OCI-LY7 (cell line): Measurements from ENCODE around the gene OTUD5. TPM values are rescaled to one million over a fixed set of nuclear protein-coding genes. Genes with fewer than 3 reads are reported as not detected.

Experiments used
- BruUV-seq: library from RNA; stranded (reverse); fragments of 400-500 nt; replicated peaks from 2 replicates; lab custom pipeline; 2021; lab: Mats Ljungman, UMichigan
- CTCF ChIA-PET: fragments of 300-600 bp; sonication (Branson Sonifier 250); formaldehyde crosslinking; loops from one replicate; lab custom pipeline; 2022; ENCODE audit warnings: antibody characterized with exemption; ENCODE audit not compliant: unreplicated experiment; lab: Charles Lee
- POLR2A ChIA-PET: fragments of 300-600 bp; sonication (Branson Sonifier 250); formaldehyde crosslinking; loops from one replicate; lab custom pipeline; 2022; ENCODE audit warnings: antibody characterized with exemption; lab: Charles Lee
- DNase-seq: peaks from one replicate; pipeline ENCODE4 v3.0.0-alpha.2; 2015; ENCODE audit warnings: low spot score
- H2AFZ ChIP-seq: fragments of 200-600 bp; sonication (generic), shearing (Covaris generic); 2 replicates; pipeline ENCODE4 v1.6.1; 2014; ENCODE audit warnings: mild to moderate bottlenecking, antibody characterized with exemption, low read length, moderate library complexity
- H3K27ac ChIP-seq: fragments of 200-600 bp; sonication (generic); 2 replicates; pipeline ENCODE4 v1.5.1; 2014; ENCODE audit warnings: mixed run types, low read depth, mild to moderate bottlenecking, moderate library complexity, low read length, inconsistent platforms; ENCODE audit not compliant: poor library complexity, severe bottlenecking
- H3K36me3 ChIP-seq: fragments of 200-600 bp; sonication (generic); 2 replicates; pipeline ENCODE4 v1.6.1; 2014; ENCODE audit warnings: mild to moderate bottlenecking, antibody characterized with exemption, low read length, moderate library complexity, mixed read lengths; ENCODE audit not compliant: insufficient read depth
- H3K4me1 ChIP-seq: fragments of 200-600 bp; sonication (generic); 2 replicates; pipeline ENCODE4 v1.5.1; 2014; ENCODE audit warnings: mild to moderate bottlenecking, low read length; ENCODE audit not compliant: insufficient read depth, poor library complexity, severe bottlenecking
- H3K4me2 ChIP-seq: fragments of 200-600 bp; sonication (generic); 2 replicates; pipeline ENCODE4 v1.6.1; 2014; ENCODE audit warnings: mild to moderate bottlenecking, low read length
- H3K4me3 ChIP-seq: fragments of 200-600 bp; sonication (generic); 2 replicates; pipeline ENCODE4 v1.5.1; 2014; ENCODE audit warnings: mild to moderate bottlenecking, low read depth, low read length; ENCODE audit not compliant: poor library complexity, severe bottlenecking
- H3K79me2 ChIP-seq: fragments of 200-600 bp; sonication (generic); 2 replicates; pipeline ENCODE4 v1.6.1; 2016; ENCODE audit warnings: low read depth, mild to moderate bottlenecking, low read length, moderate library complexity, mixed read lengths; ENCODE audit not compliant: insufficient read depth
- H3K9me2 ChIP-seq: fragments of 200-600 bp; sonication (generic); 2 replicates; pipeline ENCODE4 v1.6.1; 2016; ENCODE audit warnings: mild to moderate bottlenecking, low read length, mixed read lengths; ENCODE audit not compliant: insufficient read depth
- H3K9me3 ChIP-seq: fragments of 200-600 bp; sonication (generic); 2 replicates; pipeline ENCODE4 v1.6.1; 2014; ENCODE audit warnings: mild to moderate bottlenecking, mixed run types, low read length, mixed read lengths
- H4K20me1 ChIP-seq: fragments of 200-600 bp; sonication (generic); 2 replicates; pipeline ENCODE4 v1.6.1; 2014; ENCODE audit warnings: mild to moderate bottlenecking, antibody characterized with exemption, low read length, moderate library complexity, mixed read lengths; ENCODE audit not compliant: insufficient read depth
- CTCF ChIP-seq: fragments of 200-600 bp; sonication (generic); conservative IDR thresholded peaks from 2 replicates; pipeline ENCODE4 v1.5.1; 2014; ENCODE audit warnings: mild to moderate bottlenecking, antibody characterized with exemption, low read length, moderate library complexity, mixed read lengths
- EZH2phosphoT487 ChIP-seq: fragments of 200-600 bp; sonication (generic); IDR thresholded peaks from 2 replicates; pipeline ENCODE4 v1.6.1; 2018; ENCODE audit warnings: low read depth, borderline replicate concordance, mild to moderate bottlenecking, mixed run types, antibody characterized with exemption, low read length, moderate library complexity, mixed read lengths
- intact Hi-C: fragments of 100-400 bp; cut with micrococcal nuclease; formaldehyde crosslinking; loops from one replicate; pipeline ENCODE4 v1.10.0; 2022; ENCODE audit not compliant: unreplicated experiment
- total RNA-seq, 2 experiments: library from RNA; depleted of rRNA in 1 of 2; stranded (reverse); fragments of >200 nt in 1 of 2; shearing (Covaris generic) in 1 of 2; gene quantifications; 2 replicates each; pipeline ENCODE4 v1.2.3, GENCODE V29; 2014 to 2022

The OTUD5 gene
- total RNA-seq, 2 experiments from 2014 or later: 38.5 to 55.7 TPM

- intact Hi-C loops: no loop called here
- H4K20me1 ChIP-seq: no peaks in the 10 kb centered on the region
- ChIA-PET POLR2A (no interaction called here), CTCF (no interaction called here)
- H3K4me3 ChIP-seq: no peak overlapping the region
- no peaks in the 10 kb centered on the region for H3K9me3 ChIP-seq
- H3K9me2 ChIP-seq: no peaks in the 10 kb centered on the region
- no peak overlapping the region for H2AFZ ChIP-seq
- no peak overlapping the region for H3K27ac ChIP-seq
- no peak for DNase-seq
- peaks cover 6% of the 10 kb centered on the region; the same call in 1 of the 2 replicates for H3K79me2 ChIP-seq
- H3K4me2 ChIP-seq: no peak overlapping the region
- H3K36me3 ChIP-seq: peaks cover 49% of the 10 kb centered on the region
- H3K4me1 ChIP-seq: peaks cover 7% of the 10 kb centered on the region
- TF ChIP-seq EZH2phosphoT487 (no peak), CTCF (no peak)
- no TSS peak for BruUV-seq
Measured at GRCh38 chrX:48905090-48905790, 52.2 kb downstream of the OTUD5 start.

GRCh38 chrX:48904626-48905025 is 52.8 kb downstream of the OTUD5 start:
- H3K36me3 ChIP-seq: peaks cover 48% of the 10 kb centered on the region
- H3K79me2 ChIP-seq: peaks cover 7% of the 10 kb centered on the region
- H3K9me3 ChIP-seq: no peaks in the 10 kb centered on the region
- H4K20me1 ChIP-seq: no peaks in the 10 kb centered on the region
- no peak overlapping the region for H3K4me2 ChIP-seq
- no peaks in the 10 kb centered on the region for H3K9me2 ChIP-seq
- TF ChIP-seq EZH2phosphoT487 (no peak), CTCF (no peak)
- ChIA-PET CTCF (no interaction called here), POLR2A (no interaction called here)
- H2AFZ ChIP-seq: no peak overlapping the region
- H3K27ac ChIP-seq: no peak overlapping the region
- H3K4me1 ChIP-seq: peaks cover 9% of the 10 kb centered on the region
- no peak for DNase-seq
- intact Hi-C loops: no loop called here
- no TSS peak for BruUV-seq
- H3K4me3 ChIP-seq: no peak overlapping the region

GRCh38 chrX:48904180-48904579 is 53.2 kb downstream of the OTUD5 start:
- H3K36me3 ChIP-seq: peaks cover 50% of the 10 kb centered on the region
- TF ChIP-seq EZH2phosphoT487 (no peak), CTCF (no peak)
- H3K4me3 ChIP-seq: no peak overlapping the region
- BruUV-seq: no TSS peak
- DNase-seq: no peak
- intact Hi-C loops: no loop called here
- H2AFZ ChIP-seq: no peak overlapping the region
- no peak overlapping the region for H3K4me2 ChIP-seq
- peaks cover 11% of the 10 kb centered on the region for H3K79me2 ChIP-seq
- no peaks in the 10 kb centered on the region for H3K9me3 ChIP-seq
- POLR2A ChIA-PET: no interaction called here
- no peaks in the 10 kb centered on the region; the same call in 1 of the 2 replicates for H4K20me1 ChIP-seq
- no peak overlapping the region for H3K27ac ChIP-seq
- CTCF ChIA-PET: no interaction called here
- no peaks in the 10 kb centered on the region for H3K9me2 ChIP-seq
- peaks cover 14% of the 10 kb centered on the region for H3K4me1 ChIP-seq
